ENCODE data around the gene PTCRA.
"Not testable (repeated sequence)": the region's sequence is repeated elsewhere in the genome, so short reads cannot be mapped to it uniquely, and the experiment has no call there.

PTCRA gene

GRCh38 chr6:42907336-42907735 lies 8.5 kb upstream of the PTCRA start:
- DNase-seq = no peak

- DNase-seq = no peak
These were observed 6.0 kb upstream of the PTCRA start for GRCh38 chr6:42909835-42910234.

- DNase-seq = no peak
These were observed 4.5 kb upstream of the PTCRA start for GRCh38 chr6:42911171-42912021.

GRCh38 chr6:42914546-42914945 lies 1.3 kb upstream of the PTCRA start:
- DNase-seq = no peak

GRCh38 chr6:42916288-42916687 lies 435 bp downstream of the PTCRA start:
- no peak for DNase-seq

GRCh38 chr6:42921801-42922200 lies 5.9 kb downstream of the PTCRA start:
- no peak for DNase-seq

- no peak for DNase-seq
These were observed 7.8 kb downstream of the PTCRA start for GRCh38 chr6:42923666-42924065.

- no peak for DNase-seq
These were observed 9.5 kb downstream of the PTCRA start for GRCh38 chr6:42925248-42925857.

- peak; percentile 94 for DNase-seq
These were observed 13.3 kb downstream of the PTCRA start, which contains the start of gene CNPY3 for GRCh38 chr6:42928986-42929820. TSS of gene CNPY3 (plus strand) at chr6:42929480. CDS start at chr6:42929571, 91 bp downstream.

GRCh38 chr6:42929821-42930360 lies 14.0 kb downstream of the PTCRA start:
- DNase-seq = peak; percentile 87

GRCh38 chr6:42932412-42932811 lies 16.6 kb downstream of the PTCRA start:
- DNase-seq = no peak

- no peak for DNase-seq
These were observed 17.4 kb downstream of the PTCRA start for GRCh38 chr6:42933205-42933604.

GRCh38 chr6:42935322-42935721 lies 19.5 kb downstream of the PTCRA start:
- DNase-seq = no peak

GRCh38 chr6:42936398-42936797 lies 20.5 kb downstream of the PTCRA start:
- no peak for DNase-seq

GRCh38 chr6:42937548-42938427 lies 21.9 kb downstream of the PTCRA start:
- no peak for DNase-seq

- DNase-seq = no peak
These were observed 22.6 kb downstream of the PTCRA start for GRCh38 chr6:42938428-42938796.

- DNase-seq = no peak
These were observed 23.3 kb downstream of the PTCRA start for GRCh38 chr6:42938987-42939809.

- no peak for DNase-seq
These were observed 23.9 kb downstream of the PTCRA start for GRCh38 chr6:42939810-42940167.

GRCh38 chr6:42940493-42941045 lies 24.7 kb downstream of the PTCRA start:
- DNase-seq = no peak

GRCh38 chr6:42941356-42941755 lies 25.5 kb downstream of the PTCRA start:
- not testable (repeated sequence) for DNase-seq

GRCh38 chr6:42942444-42942843 lies 26.6 kb downstream of the PTCRA start:
- DNase-seq = no peak
